Liver (tissue), 9 donors: ENCODE measurements around the gene ARF1. TPM values are rescaled to one million over a fixed set of nuclear protein-coding genes. Genes with fewer than 3 reads are reported as not detected.

Experiments used
- DNase-seq: peaks from one replicate; pipeline ENCODE4 v3.0.0-alpha.2; 2017; ENCODE audit warnings: low spot score
- H3K27ac ChIP-seq, 2 donors: one replicate each; pipeline ENCODE4 v1.7.0; 2013; ENCODE audit warnings: inconsistent platforms in 2 of 2, low read length in 2 of 2, control low read depth in 1 of 2, low read depth in 1 of 2, mild to moderate bottlenecking in 1 of 2
- H3K27me3 ChIP-seq, 4 donors: one replicate each; pipeline versions ENCODE4 v1.6.1 to v1.7.0; 2013; ENCODE audit warnings: low read length in 3 of 4, inconsistent platforms in 1 of 4, mild to moderate bottlenecking in 1 of 4, moderate library complexity in 1 of 4; ENCODE audit not compliant: control insufficient read depth in 4 of 4, insufficient read depth in 4 of 4
- H3K36me3 ChIP-seq, 4 donors: one replicate each; pipeline versions ENCODE4 v1.6.1 to v1.7.0; 2013; ENCODE audit warnings: low read length in 3 of 4, mild to moderate bottlenecking in 3 of 4, low read depth in 1 of 4, moderate library complexity in 1 of 4; ENCODE audit not compliant: control insufficient read depth in 4 of 4, insufficient read depth in 3 of 4
- H3K4me1 ChIP-seq, 4 donors: one replicate each; pipeline versions ENCODE4 v1.6.1 to v1.7.0; 2013; ENCODE audit warnings: low read length in 3 of 4, mild to moderate bottlenecking in 3 of 4, moderate library complexity in 1 of 4; ENCODE audit not compliant: control insufficient read depth in 4 of 4, insufficient read depth in 4 of 4
- H3K4me3 ChIP-seq, 3 donors: one replicate each; pipeline versions ENCODE4 v1.6.1 to v1.7.0; 2013; ENCODE audit warnings: low read length in 3 of 3, control low read depth in 1 of 3, low read depth in 1 of 3, mild to moderate bottlenecking in 1 of 3
- H3K9ac ChIP-seq, 2 donors: one replicate each; pipeline ENCODE4 v1.7.0; 2013; ENCODE audit warnings: low read length in 2 of 2, mild to moderate bottlenecking in 2 of 2, moderate library complexity in 2 of 2, control low read depth in 1 of 2, low read depth in 1 of 2
- H3K9me3 ChIP-seq, 4 donors: one replicate each; pipeline versions ENCODE4 v1.6.1 to v1.7.0; 2013; ENCODE audit warnings: low read length in 3 of 4; ENCODE audit not compliant: control insufficient read depth in 4 of 4
- ATF3 ChIP-seq: IDR thresholded peaks from 2 replicates; pipeline ENCODE4 v1.6.1; 2016; ENCODE audit warnings: antibody characterized with exemption
- EGR1 ChIP-seq, 2 donors: IDR thresholded peaks; 2 replicates each; pipeline ENCODE4 v1.6.1; 2016 to 2018; ENCODE audit warnings: antibody characterized with exemption in 2 of 2, low read depth in 2 of 2
- FOXA1 ChIP-seq: IDR thresholded peaks from 2 replicates; pipeline ENCODE4 v1.6.1; 2016; ENCODE audit warnings: antibody characterized with exemption
- FOXA2 ChIP-seq: IDR thresholded peaks from 2 replicates; pipeline ENCODE4 v1.6.1; 2016; ENCODE audit warnings: antibody characterized with exemption
- GABPA ChIP-seq, 2 donors: IDR thresholded peaks in 1 of 2; conservative IDR thresholded peaks in 1 of 2; 2 replicates each; pipeline ENCODE4 v1.6.1; 2016; ENCODE audit warnings: antibody characterized with exemption in 2 of 2, mild to moderate bottlenecking in 1 of 2, moderate library complexity in 1 of 2
- HNF4A ChIP-seq, 2 donors: conservative IDR thresholded peaks; 2 replicates each; pipeline ENCODE4 v1.6.1; 2016; ENCODE audit warnings: antibody characterized with exemption in 2 of 2, mild to moderate bottlenecking in 2 of 2
- JUND ChIP-seq, 2 donors: IDR thresholded peaks; 2 replicates each; pipeline ENCODE4 v1.6.1; 2016; ENCODE audit warnings: antibody characterized with exemption in 2 of 2
- NR2F2 ChIP-seq: IDR thresholded peaks from 2 replicates; pipeline ENCODE4 v1.6.1; 2016; ENCODE audit warnings: antibody characterized with exemption
- RAD21 ChIP-seq, 2 donors: IDR thresholded peaks; 2 replicates each; pipeline ENCODE4 v1.6.1; 2016; ENCODE audit warnings: antibody characterized with exemption in 2 of 2, mild to moderate bottlenecking in 2 of 2
- REST ChIP-seq: IDR thresholded peaks from 2 replicates; pipeline ENCODE4 v1.6.1; 2016; ENCODE audit warnings: antibody characterized with exemption, mild to moderate bottlenecking
- RXRA ChIP-seq, 2 donors: IDR thresholded peaks; 2 replicates each; pipeline ENCODE4 v1.6.1; 2017 to 2018; ENCODE audit warnings: antibody characterized with exemption in 2 of 2, mild to moderate bottlenecking in 1 of 2
- SP1 ChIP-seq: IDR thresholded peaks from 2 replicates; pipeline ENCODE4 v1.6.1; 2018; ENCODE audit warnings: antibody characterized with exemption, mild to moderate bottlenecking
- TAF1 ChIP-seq: conservative IDR thresholded peaks from 2 replicates; pipeline ENCODE4 v1.6.1; 2016; ENCODE audit warnings: antibody characterized with exemption, mild to moderate bottlenecking
- YY1 ChIP-seq: IDR thresholded peaks from 2 replicates; pipeline ENCODE4 v1.6.1; 2016; ENCODE audit warnings: antibody characterized with exemption, mild to moderate bottlenecking
- WGBS: extraction: QIAGEN DNeasy Blood & Tissue Kit; methylation state at CpG from one replicate; pipeline ENCODE4 v1.1.7; 2013; 5-methylcytosine and 5-hydroxymethylcytosine counted together
- polyA plus RNA-seq, 2 donors: library from polyadenylated mRNA; stranded (reverse) in 1 of 2; unstranded in 1 of 2; fragments of 200-250 nt in 1 of 2; fragments of >200 nt in 1 of 2; fragmentation: Nextera tagmentation in 1 of 2; extraction: Ambion mirVana in 1 of 2; gene quantifications; one replicate each; pipeline versions ENCODE4 v1.2.1 to v1.2.3, GENCODE V29; 2013 to 2015
- total RNA-seq, 2 donors: library from RNA; depleted of rRNA; stranded (reverse); fragments of >200 nt; gene quantifications; one replicate each; pipeline ENCODE4 v1.2.3, GENCODE V29; 2014
- TF ChIP-seq, protein P1 (sequence below): fragments of 150-350 bp; IDR thresholded peaks from 2 replicates; pipeline ENCODE4 v1.5.1; 2017; ENCODE audit warnings: improper control_type of control experiment, low read depth, low read length; ENCODE audit not compliant: missing input control
- TF ChIP-seq, protein P2 (sequence below): IDR thresholded peaks from 2 replicates; pipeline ENCODE4 v1.6.1; 2016; ENCODE audit warnings: antibody characterized with exemption
- donor health status: healthy.
- donor health status: healthy.
- donor health status: healthy.
- donor health status: healthy.
- donor health status: healthy.

ARF1 gene
- total and polyA plus RNA-seq, 4 donors = 151 to 282 (median 213) TPM

DNA sequence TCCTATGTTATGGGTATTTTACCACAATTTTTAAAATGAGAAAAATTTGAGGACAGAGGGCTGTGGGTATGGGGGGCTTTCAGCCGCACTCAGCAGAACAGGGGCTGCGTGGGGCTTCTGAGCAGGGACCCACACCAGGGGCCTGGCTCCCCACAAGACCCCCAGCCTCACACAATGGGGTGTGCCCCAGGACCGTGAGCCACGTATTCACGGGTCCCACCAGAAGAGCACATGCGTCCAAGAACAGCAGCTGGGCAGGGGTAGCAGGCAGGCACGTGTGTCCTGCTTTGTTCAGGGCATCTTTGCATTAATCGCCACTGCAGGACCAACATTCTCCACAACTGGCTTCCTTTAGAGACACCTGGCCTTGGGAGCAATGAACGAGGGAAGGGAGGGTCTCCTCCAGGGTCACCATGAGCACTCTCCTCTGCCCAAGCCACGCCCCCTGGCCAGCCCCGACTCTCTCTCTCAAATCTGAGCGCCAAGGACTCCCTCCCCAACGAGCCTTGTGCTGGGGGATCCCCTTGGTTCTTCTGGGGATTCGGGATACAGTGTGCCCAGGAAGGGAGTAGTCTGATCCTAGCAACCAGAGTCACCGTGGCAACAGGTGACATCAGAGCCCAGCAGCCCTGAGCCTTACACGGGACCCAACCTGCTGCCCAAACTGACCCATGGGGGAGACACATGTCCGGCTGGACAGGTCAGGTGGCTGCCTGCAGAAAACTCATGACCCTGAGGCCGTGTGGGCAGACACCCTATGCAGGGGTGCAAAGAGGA is 7.4 kb upstream of the ARF1 start:
- Histone ChIP-seq H3K4me1 (no peaks in the 10 kb centered on the region), H3K9me3 (no peaks in the 10 kb centered on the region), H3K9ac (no peak overlapping the region), H3K4me3 (no peak overlapping the region), H3K27me3 (no peaks in the 10 kb centered on the region), H3K27ac (no peak overlapping the region), H3K36me3 (no peaks in the 10 kb centered on the region)
- DNase-seq = no peak
- WGBS = 42% methylated on average over 18 of the region's 18 CpGs
- TF ChIP-seq RXRA (IDR thresholded peaks at IDR 0.05) (no peak), EGR1 (IDR thresholded peaks at IDR 0.05; ENCODE audit: low read depth in 2 of 2) (no peak), GABPA (IDR thresholded peaks at IDR 0.05 in 1 of 2, conservative IDR thresholded peaks at IDR 0.05 in 1 of 2) (no peak), HNF4A (conservative IDR thresholded peaks at IDR 0.05) (no peak), FOXA1 (no peak), SP1 (no peak), REST (no peak), RAD21 (IDR thresholded peaks at IDR 0.05) (no peak), TAF1 (no peak), ATF3 (no peak), JUND (IDR thresholded peaks at IDR 0.05) (no peak), NR2F2 (no peak), FOXA2 (no peak)
- TF ChIP-seq, protein P1, sequence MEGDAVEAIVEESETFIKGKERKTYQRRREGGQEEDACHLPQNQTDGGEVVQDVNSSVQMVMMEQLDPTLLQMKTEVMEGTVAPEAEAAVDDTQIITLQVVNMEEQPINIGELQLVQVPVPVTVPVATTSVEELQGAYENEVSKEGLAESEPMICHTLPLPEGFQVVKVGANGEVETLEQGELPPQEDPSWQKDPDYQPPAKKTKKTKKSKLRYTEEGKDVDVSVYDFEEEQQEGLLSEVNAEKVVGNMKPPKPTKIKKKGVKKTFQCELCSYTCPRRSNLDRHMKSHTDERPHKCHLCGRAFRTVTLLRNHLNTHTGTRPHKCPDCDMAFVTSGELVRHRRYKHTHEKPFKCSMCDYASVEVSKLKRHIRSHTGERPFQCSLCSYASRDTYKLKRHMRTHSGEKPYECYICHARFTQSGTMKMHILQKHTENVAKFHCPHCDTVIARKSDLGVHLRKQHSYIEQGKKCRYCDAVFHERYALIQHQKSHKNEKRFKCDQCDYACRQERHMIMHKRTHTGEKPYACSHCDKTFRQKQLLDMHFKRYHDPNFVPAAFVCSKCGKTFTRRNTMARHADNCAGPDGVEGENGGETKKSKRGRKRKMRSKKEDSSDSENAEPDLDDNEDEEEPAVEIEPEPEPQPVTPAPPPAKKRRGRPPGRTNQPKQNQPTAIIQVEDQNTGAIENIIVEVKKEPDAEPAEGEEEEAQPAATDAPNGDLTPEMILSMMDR = no peak

DNA sequence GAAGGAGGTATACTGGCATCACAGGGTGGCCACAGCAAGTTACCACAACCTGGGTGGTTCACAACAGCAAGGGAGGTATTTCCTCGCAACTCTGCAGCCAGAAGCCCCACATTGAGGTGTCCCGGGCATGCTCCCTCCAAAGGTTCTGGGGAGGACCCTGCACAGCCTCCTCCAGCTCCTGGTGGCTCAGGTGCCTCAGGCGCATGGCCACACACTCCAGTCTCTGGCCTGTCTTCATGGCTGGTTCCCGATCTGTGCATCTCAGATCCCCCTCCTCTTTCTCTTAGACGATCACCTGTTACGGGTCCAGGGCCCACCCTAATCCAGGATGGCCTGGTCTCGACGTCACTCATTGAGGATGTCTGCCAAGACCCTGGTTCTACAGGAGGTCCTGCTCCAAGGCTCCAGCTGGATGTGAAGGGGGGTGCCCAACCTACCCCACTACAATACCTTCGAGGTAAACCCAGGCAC is 6.7 kb upstream of the ARF1 start:
- Histone ChIP-seq H3K9ac (no peak overlapping the region), H3K9me3 (no peaks in the 10 kb centered on the region), H3K27ac (no peak overlapping the region), H3K36me3 (no peaks in the 10 kb centered on the region), H3K4me3 (no peak overlapping the region), H3K4me1 (peaks cover 0 to under 1% (median 0%) of the 10 kb centered on the region in 4 donors), H3K27me3 (no peaks in the 10 kb centered on the region)
- TF ChIP-seq GABPA (IDR thresholded peaks at IDR 0.05 in 1 of 2, conservative IDR thresholded peaks at IDR 0.05 in 1 of 2) = no peak
- TF ChIP-seq SP1 = no peak
- TF ChIP-seq, protein P1 = no peak
- TF ChIP-seq, protein P2, sequence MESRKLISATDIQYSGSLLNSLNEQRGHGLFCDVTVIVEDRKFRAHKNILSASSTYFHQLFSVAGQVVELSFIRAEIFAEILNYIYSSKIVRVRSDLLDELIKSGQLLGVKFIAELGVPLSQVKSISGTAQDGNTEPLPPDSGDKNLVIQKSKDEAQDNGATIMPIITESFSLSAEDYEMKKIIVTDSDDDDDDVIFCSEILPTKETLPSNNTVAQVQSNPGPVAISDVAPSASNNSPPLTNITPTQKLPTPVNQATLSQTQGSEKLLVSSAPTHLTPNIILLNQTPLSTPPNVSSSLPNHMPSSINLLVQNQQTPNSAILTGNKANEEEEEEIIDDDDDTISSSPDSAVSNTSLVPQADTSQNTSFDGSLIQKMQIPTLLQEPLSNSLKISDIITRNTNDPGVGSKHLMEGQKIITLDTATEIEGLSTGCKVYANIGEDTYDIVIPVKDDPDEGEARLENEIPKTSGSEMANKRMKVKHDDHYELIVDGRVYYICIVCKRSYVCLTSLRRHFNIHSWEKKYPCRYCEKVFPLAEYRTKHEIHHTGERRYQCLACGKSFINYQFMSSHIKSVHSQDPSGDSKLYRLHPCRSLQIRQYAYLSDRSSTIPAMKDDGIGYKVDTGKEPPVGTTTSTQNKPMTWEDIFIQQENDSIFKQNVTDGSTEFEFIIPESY = no peak
- TF ChIP-seq REST = no peak
- TF ChIP-seq TAF1 = no peak
- TF ChIP-seq YY1 = no peak
- DNase-seq = no peak
- 82% methylated on average over 9 of the region's 9 CpGs for WGBS
